Prostate gland (tissue), 2 donors: ENCODE data around the gene KCNMB4. TPM values are rescaled to one million over a fixed set of nuclear protein-coding genes. Genes with fewer than 3 reads are reported as not detected.

ENCODE experiments used
- DNase-seq: peaks from one replicate; pipeline ENCODE4 v3.0.0-alpha.2; 2019; ENCODE audit warnings: low spot score
- H3K27ac ChIP-seq, 2 donors: fragments of 200-600 bp; sonication (generic); 2 replicates each; pipeline ENCODE4 v1.5.1; 2017 to 2019
- H3K27me3 ChIP-seq: fragments of 200-600 bp; sonication (generic); replicated peaks from 2 replicates; pipeline ENCODE4 v1.5.1; 2019; ENCODE audit not compliant: insufficient read depth
- H3K36me3 ChIP-seq, 2 donors: fragments of 200-600 bp; sonication (generic); 1 replicate in 1 of 2; 2 replicates in 1 of 2; pipeline versions ENCODE4 v1.5.1 to v1.8.1; 2017 to 2019
- H3K4me1 ChIP-seq: fragments of 200-600 bp; sonication (generic); replicated peaks from 2 replicates; pipeline ENCODE4 v1.5.1; 2019
- H3K4me3 ChIP-seq, 2 donors: fragments of 200-600 bp; sonication (generic); 2 replicates each; pipeline ENCODE4 v1.5.1; 2017 to 2019
- H3K9me3 ChIP-seq: fragments of 200-600 bp; sonication (generic); 2 replicates; pipeline ENCODE4 v1.5.1; 2017
- CTCF ChIP-seq, 4 experiments: fragments of 200-600 bp in 2 of 4; fragments of 450-650 bp in 2 of 4; sonication (generic) in 2 of 4; IDR thresholded peaks; 1 replicate in 3 of 4; 2 replicates in 1 of 4; pipeline ENCODE4 v1.5.1; 2016 to 2019; ENCODE audit warnings: antibody characterized with exemption in 4 of 4, mild to moderate bottlenecking in 2 of 4, moderate library complexity in 2 of 4
- POLR2A ChIP-seq: fragments of 450-650 bp; IDR thresholded peaks from one replicate; pipeline ENCODE4 v1.6.1; 2016; ENCODE audit warnings: antibody characterized with exemption, mild to moderate bottlenecking
- POLR2AphosphoS5 ChIP-seq: sonication (generic); formaldehyde crosslinking; IDR thresholded peaks from one replicate; pipeline ENCODE4 v1.6.1; 2017; ENCODE audit warnings: antibody characterized with exemption
- WGBS: methylation state at CpG from one replicate; pipeline ENCODE4 v1.1.5; 2018; 5-methylcytosine and 5-hydroxymethylcytosine counted together
- intact Hi-C: fragments of 100-400 bp; cut with DNase I; formaldehyde crosslinking; loops from one replicate; pipeline ENCODE4 v1.14.2; 2022
- total RNA-seq, 2 donors: library from RNA; depleted of rRNA; stranded (reverse); fragments of >200 nt; gene quantifications; one replicate each; pipeline ENCODE4 v1.1.0, GENCODE V29; 2016

The KCNMB4 gene
- total RNA-seq, 2 donors from 2014 or later: 1.5 to 4.8 TPM

- Histone ChIP-seq H3K9me3 (no peaks in the 10 kb centered on the region), H3K36me3 (no peaks in the 10 kb centered on the region), H3K4me1 (no peaks in the 10 kb centered on the region), H3K27me3 (no peaks in the 10 kb centered on the region), H3K27ac (no peak overlapping the region), H3K4me3 (no peak overlapping the region)
- DNase-seq: no peak
- intact Hi-C loops: no loop called here
- 92% methylated on average over 3 of the region's 3 CpGs for WGBS
- TF ChIP-seq CTCF (IDR thresholded peaks at IDR 0.05): no peak
Observed at GRCh38 chr12:70329728-70330127, 36.4 kb upstream of the KCNMB4 start.

- H3K27ac ChIP-seq: no peak overlapping the region
- H3K9me3 ChIP-seq: no peaks in the 10 kb centered on the region
- WGBS: 94% methylated on average over 2 of the region's 2 CpGs
- no peaks in the 10 kb centered on the region for H3K36me3 ChIP-seq
- no peak for TF ChIP-seq POLR2AphosphoS5
- no peak for TF ChIP-seq CTCF (IDR thresholded peaks at IDR 0.05)
- no peak for TF ChIP-seq POLR2A
- no peak for DNase-seq
- no peaks in the 10 kb centered on the region for H3K27me3 ChIP-seq
- no peak overlapping the region for H3K4me3 ChIP-seq
- H3K4me1 ChIP-seq: no peaks in the 10 kb centered on the region
- intact Hi-C loops: no loop called here
Observed at GRCh38 chr12:70330158-70330557, 35.9 kb upstream of the KCNMB4 start.

- no peaks in the 10 kb centered on the region for H3K9me3 ChIP-seq
- no peak for DNase-seq
- H3K27me3 ChIP-seq: no peaks in the 10 kb centered on the region
- no peak overlapping the region for H3K27ac ChIP-seq
- no peak overlapping the region for H3K4me3 ChIP-seq
- no peaks in the 10 kb centered on the region for H3K4me1 ChIP-seq
- H3K36me3 ChIP-seq: no peaks in the 10 kb centered on the region
- intact Hi-C loops: no loop called here
- TF ChIP-seq POLR2A: no peak
- no peak for TF ChIP-seq POLR2AphosphoS5
- no peak for TF ChIP-seq CTCF (IDR thresholded peaks at IDR 0.05)
Observed at GRCh38 chr12:70332236-70332635, 33.9 kb upstream of the KCNMB4 start.

- WGBS: 97% methylated on average over 8 of the region's 8 CpGs
- H3K27ac ChIP-seq: no peak overlapping the region
- no peak overlapping the region for H3K4me3 ChIP-seq
- no peaks in the 10 kb centered on the region for H3K27me3 ChIP-seq
- TF ChIP-seq POLR2AphosphoS5 (no peak), CTCF (IDR thresholded peaks at IDR 0.05) (no peak), POLR2A (no peak)
- no peaks in the 10 kb centered on the region for H3K9me3 ChIP-seq
- H3K36me3 ChIP-seq: peaks cover 3 to 8% of the 10 kb centered on the region in 2 donors
- no peaks in the 10 kb centered on the region for H3K4me1 ChIP-seq
- no peak for DNase-seq
- intact Hi-C loops: no loop called here
Observed at GRCh38 chr12:70334742-70335141, 31.3 kb upstream of the KCNMB4 start.

- DNase-seq: no peak
- intact Hi-C loops: no loop called here
- H3K36me3 ChIP-seq: peaks cover 3 to 8% of the 10 kb centered on the region in 2 donors
- H3K27me3 ChIP-seq: no peaks in the 10 kb centered on the region
- no peak overlapping the region for H3K4me3 ChIP-seq
- H3K27ac ChIP-seq: no peak overlapping the region
- TF ChIP-seq POLR2AphosphoS5: no peak
- no peak for TF ChIP-seq POLR2A
- no peak for TF ChIP-seq CTCF (IDR thresholded peaks at IDR 0.05)
- no peaks in the 10 kb centered on the region for H3K9me3 ChIP-seq
- WGBS: 94% methylated on average over 2 of the region's 2 CpGs
- H3K4me1 ChIP-seq: no peaks in the 10 kb centered on the region
Observed at GRCh38 chr12:70338531-70338930, 27.6 kb upstream of the KCNMB4 start.
